Right lobe of liver (tissue), 6 donors: ENCODE measurements around the gene STOX2. TPM values are rescaled to one million over a fixed set of nuclear protein-coding genes. Genes with fewer than 3 reads are reported as not detected.
"Not testable (repeated sequence)": the region's sequence is repeated elsewhere in the genome, so short reads cannot be mapped to it uniquely, and the experiment has no call there.

ENCODE experiments used
- ATAC-seq, 4 donors: fragments of 200-7000 bp; cut with Tn5 transposase; one replicate each; pipeline ENCODE4 v1.9.1; 2020; ENCODE audit warnings: mild to moderate bottlenecking in 4 of 4, moderate library complexity in 4 of 4
- DNase-seq, 3 donors: peaks; one replicate each; pipeline ENCODE4 v3.0.0-alpha.2; 2020
- H3K27ac ChIP-seq, 3 donors: fragments of 200-600 bp; one replicate each; pipeline ENCODE4 v1.8.0; 2022
- H3K27me3 ChIP-seq, 2 donors: fragments of 200-600 bp; one replicate each; pipeline ENCODE4 v1.8.0; 2022
- H3K36me3 ChIP-seq, 4 donors: fragments of 200-600 bp; sonication (generic) in 1 of 4; one replicate each; pipeline versions ENCODE4 v1.5.1 to v1.8.0; 2017 to 2022; ENCODE audit warnings: control low read depth in 1 of 4
- H3K4me1 ChIP-seq, 4 donors: fragments of 200-600 bp; sonication (generic) in 1 of 4; one replicate each; pipeline versions ENCODE4 v1.5.1 to v1.8.0; 2017 to 2022; ENCODE audit warnings: control low read depth in 1 of 4
- H3K4me3 ChIP-seq, 3 donors: fragments of 200-600 bp; one replicate each; pipeline ENCODE4 v1.8.0; 2022
- H3K9me3 ChIP-seq, 4 donors: fragments of 200-600 bp; sonication (generic) in 1 of 4; one replicate each; pipeline versions ENCODE4 v1.5.1 to v1.8.0; 2017 to 2022; ENCODE audit warnings: control low read depth in 1 of 4
- CTCF ChIP-seq, 4 donors: fragments of 200-600 bp in 3 of 4; fragments of 450-650 bp in 1 of 4; IDR thresholded peaks; one replicate each; pipeline versions ENCODE4 v1.5.1 to v1.8.0; 2016 to 2022; ENCODE audit warnings: antibody characterized with exemption in 4 of 4, mild to moderate bottlenecking in 2 of 4
- POLR2A ChIP-seq: fragments of 450-650 bp; IDR thresholded peaks from one replicate; pipeline ENCODE4 v1.6.1; 2017; ENCODE audit warnings: antibody characterized with exemption, mild to moderate bottlenecking
- WGBS: methylation state at CpG from one replicate; pipeline ENCODE4 v1.1.6; 2018; ENCODE audit warnings: low coverage, low lambda C conversion rate; ENCODE audit not compliant: insufficient coverage; ENCODE audit errors: missing lambda C conversion rate; 5-methylcytosine and 5-hydroxymethylcytosine counted together
- intact Hi-C, 2 donors: fragments of 100-400 bp; cut with DNase I; formaldehyde crosslinking; loops; one replicate each; pipeline versions ENCODE4 v1.11.2 to v1.14.1; 2022
- total RNA-seq, 6 experiments: library from RNA; depleted of rRNA in 2 of 6; stranded (reverse); fragments of >200 nt in 2 of 6; fragmentation: NEBNext Ultra II Directional in 3 of 6; extraction: Animal tissue kit (Norgen Biotek cat#: 25700) in 3 of 6; gene quantifications; one replicate each; pipeline versions ENCODE4 v1.1.0 to v1.2.4, GENCODE V29; 2016 to 2023
- donor health status: DM: no; HTN: yes; CAD: no.
- donor health status: DM: no; HTN: no; CAD: no.
- donor health status: DM: no; HTN: no; CAD: no.
- donor health status: DM: no; HTN: yes; CAD: no.
- donor health status: DM: no; HTN: yes; CAD: no.

Gene STOX2
- total RNA-seq, 6 experiments from 2014 or later = 1.9 to 5.1 (median 3.2) TPM

DNA sequence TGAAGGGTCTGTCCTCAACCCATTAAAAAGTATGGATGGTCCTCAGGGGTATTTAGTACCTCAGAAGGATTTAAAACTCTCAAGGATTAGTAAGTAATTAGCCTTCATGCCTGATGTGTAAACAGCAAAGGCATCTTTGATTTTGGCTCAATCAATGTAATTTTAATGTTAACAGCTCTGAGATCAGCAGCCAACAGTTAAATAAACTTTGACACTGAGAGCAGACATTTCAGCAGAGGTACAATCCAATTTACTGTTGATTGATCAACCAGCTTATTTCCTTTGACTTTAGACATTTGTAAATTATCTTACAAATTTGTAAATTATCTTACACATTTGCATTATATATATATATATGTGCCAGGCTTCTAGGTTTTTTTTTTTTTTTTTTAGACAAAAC is 36.9 kb downstream of the STOX2 start:
- Histone ChIP-seq H3K4me1 (peaks cover 0 to 17% (median 2%) of the 10 kb centered on the region in 4 donors), H3K27ac (no peak overlapping the region), H3K27me3 (no peaks in the 10 kb centered on the region), H3K4me3 (no peak overlapping the region), H3K36me3 (no peaks in the 10 kb centered on the region), H3K9me3 (no peaks in the 10 kb centered on the region)
- no peak for DNase-seq
- no peak for TF ChIP-seq CTCF (IDR thresholded peaks at IDR 0.05)
- TF ChIP-seq POLR2A = no peak
- peak in 2 of 4 donors; percentile 42 to 54 for ATAC-seq
- intact Hi-C loops = no loop called here

DNA sequence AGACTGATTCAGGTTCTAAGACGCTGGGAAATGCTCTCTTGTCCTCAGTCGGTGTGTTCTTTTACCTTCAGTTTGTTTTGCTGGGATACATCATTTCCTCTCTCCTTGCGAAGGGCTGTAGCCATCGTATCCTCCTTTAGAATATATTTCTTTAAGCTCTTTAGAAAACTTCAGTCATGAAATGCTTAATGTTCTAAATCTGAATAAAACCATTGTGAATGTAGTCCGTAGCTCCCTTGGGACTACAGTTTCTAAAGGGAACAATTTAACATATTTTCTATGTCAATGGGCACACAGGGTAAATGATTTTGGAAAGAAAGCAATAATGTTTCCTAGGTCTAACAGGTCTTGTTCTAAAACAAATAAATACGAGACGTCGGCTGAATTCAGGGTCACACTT is 40.6 kb downstream of the STOX2 start:
- Histone ChIP-seq H3K4me3 (no peak overlapping the region), H3K27me3 (no peaks in the 10 kb centered on the region), H3K27ac (no peak overlapping the region), H3K9me3 (no peaks in the 10 kb centered on the region), H3K36me3 (no peaks in the 10 kb centered on the region), H3K4me1 (peaks cover 0 to 9% (median 2%) of the 10 kb centered on the region in 4 donors)
- no peak for ATAC-seq
- 86% methylated on average over 8 of the region's 8 CpGs for WGBS
- TF ChIP-seq POLR2A = no peak
- TF ChIP-seq CTCF (IDR thresholded peaks at IDR 0.05) = no peak
- no peak for DNase-seq
- intact Hi-C loops = no loop called here

DNA sequence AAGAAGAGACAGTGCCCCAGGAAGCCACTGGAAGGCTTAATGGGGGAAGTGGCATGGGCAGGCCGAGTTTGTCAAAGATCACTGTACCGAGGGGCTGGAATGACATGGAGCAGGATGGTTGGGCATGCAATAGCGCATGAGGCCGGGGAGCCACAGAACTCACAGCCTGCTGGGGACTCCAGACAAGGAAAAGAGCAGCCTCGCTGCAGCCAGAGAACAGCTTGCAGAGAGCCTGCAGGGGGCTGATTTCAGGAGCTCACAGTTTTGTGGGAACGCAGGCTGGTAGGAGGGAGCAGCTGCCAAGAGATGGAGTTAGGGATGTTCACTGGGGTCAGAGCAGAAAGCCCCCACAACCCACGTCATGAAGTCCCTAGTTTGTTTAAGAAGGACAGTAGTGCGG is 45.4 kb downstream of the STOX2 start:
- Histone ChIP-seq H3K27ac (no peak overlapping the region), H3K36me3 (no peaks in the 10 kb centered on the region), H3K9me3 (no peaks in the 10 kb centered on the region), H3K4me3 (no peak overlapping the region), H3K27me3 (no peaks in the 10 kb centered on the region), H3K4me1 (no peaks in the 10 kb centered on the region)
- DNase-seq (no peak), ATAC-seq (no peak)
- TF ChIP-seq CTCF (IDR thresholded peaks at IDR 0.05) (no peak), POLR2A (no peak)
- WGBS = 86% methylated on average over 5 of the region's 8 CpGs
- intact Hi-C loops = no loop called here

DNA sequence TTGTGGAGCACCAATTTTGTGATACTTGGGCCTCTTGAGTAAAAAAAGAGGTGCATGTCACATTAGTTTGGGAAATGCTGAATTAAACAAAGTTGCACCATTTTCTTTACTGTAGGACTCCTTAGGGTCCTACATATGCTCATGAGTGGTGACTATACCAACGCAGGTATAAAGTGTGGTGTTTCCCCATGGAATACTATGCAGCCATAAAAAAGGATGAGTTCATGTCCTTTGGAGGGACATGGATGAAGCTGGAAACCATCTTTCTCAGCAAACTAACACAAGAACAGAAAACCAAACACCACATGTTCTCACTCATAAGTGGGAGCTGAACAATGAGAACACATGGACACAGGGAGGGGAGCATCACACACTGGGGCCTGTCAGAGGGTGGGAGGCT is 47.5 kb downstream of the STOX2 start:
- WGBS = 67% methylated on average over 1 of the region's 1 CpG

DNA sequence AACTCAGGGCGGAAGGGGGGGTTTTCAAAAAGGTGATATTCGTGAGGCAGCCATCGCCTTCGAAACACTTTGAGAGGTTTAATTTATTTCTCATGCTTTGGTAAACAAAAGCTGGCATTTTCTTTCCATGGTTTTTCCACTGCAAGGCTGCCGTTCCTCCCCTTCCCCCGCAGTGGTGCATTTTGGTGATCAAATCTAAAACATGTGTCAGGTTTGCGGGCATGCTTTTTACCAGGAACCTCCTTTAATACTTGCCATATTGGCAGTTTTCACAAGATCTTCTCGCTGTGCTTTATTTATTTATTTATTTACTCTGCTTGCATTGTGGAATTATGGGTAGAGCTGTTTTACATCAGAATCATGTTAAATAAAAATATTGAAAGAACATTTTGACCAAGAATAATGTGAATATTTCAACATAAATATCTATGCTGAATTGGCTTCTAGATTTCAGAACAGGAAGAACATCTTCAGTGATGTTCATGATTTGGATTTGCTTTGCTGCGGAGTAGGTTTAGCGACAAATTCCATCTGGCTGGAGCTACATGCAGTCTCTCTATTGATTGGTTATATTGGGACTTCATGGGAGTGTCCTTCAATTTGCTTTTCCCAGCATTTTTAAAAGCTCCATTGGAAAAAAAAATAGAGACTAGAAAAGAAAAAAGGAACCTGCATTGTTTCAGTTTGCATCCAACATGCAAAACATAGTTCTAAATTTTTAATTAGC is 54.4 kb downstream of the STOX2 start:
- intact Hi-C loops = no loop called here
- Histone ChIP-seq H3K4me1 (no peaks in the 10 kb centered on the region), H3K4me3 (no peak overlapping the region), H3K36me3 (no peaks in the 10 kb centered on the region), H3K27me3 (no peaks in the 10 kb centered on the region), H3K9me3 (no peaks in the 10 kb centered on the region), H3K27ac (no peak overlapping the region)
- WGBS = 88% methylated on average over 10 of the region's 10 CpGs
- TF ChIP-seq CTCF (IDR thresholded peaks at IDR 0.05) = no peak
- no peak for TF ChIP-seq POLR2A
- no peak for ATAC-seq
- DNase-seq = no peak

More for the DNA sequence above, 47.5 kb downstream of the STOX2 start:
- H3K27me3 ChIP-seq, H3K4me3 ChIP-seq, DNase-seq, H3K9me3 ChIP-seq, H3K36me3 ChIP-seq, H3K27ac ChIP-seq, intact Hi-C loops, ATAC-seq, H3K4me1 ChIP-seq: not testable (repeated sequence)
